ENCODE data around the gene CDCA7.
"Not testable (repeated sequence)": the region's sequence is repeated elsewhere in the genome, so short reads cannot be mapped to it uniquely, and the experiment has no call there.

Gene CDCA7

GRCh38 chr2:173358616-173359015, 3.9 kb downstream of the CDCA7 start:
- DNase-seq (ENCODE audit: low spot score): no peak

- no peak for DNase-seq (ENCODE audit: low spot score)
These were observed 4.6 kb downstream of the CDCA7 start for GRCh38 chr2:173359231-173359630.

- DNase-seq (ENCODE audit: low spot score): no peak
These were observed 15.5 kb downstream of the CDCA7 start for GRCh38 chr2:173370198-173370597.

- no peak for DNase-seq (ENCODE audit: low spot score)
These were observed 16.4 kb downstream of the CDCA7 start for GRCh38 chr2:173371023-173371422.

- DNase-seq (ENCODE audit: low spot score): no peak
These were observed 18.6 kb downstream of the CDCA7 start for GRCh38 chr2:173373290-173373689.

GRCh38 chr2:173374634-173375033, 20.0 kb downstream of the CDCA7 start:
- no peak for DNase-seq (ENCODE audit: low spot score)

GRCh38 chr2:173385534-173385933, 30.9 kb downstream of the CDCA7 start:
- DNase-seq (ENCODE audit: low spot score): not testable (repeated sequence)

- DNase-seq (ENCODE audit: low spot score): no peak
These were observed 31.5 kb downstream of the CDCA7 start for GRCh38 chr2:173386021-173386737.

GRCh38 chr2:173386738-173387065, 32.0 kb downstream of the CDCA7 start:
- DNase-seq (ENCODE audit: low spot score): no peak

GRCh38 chr2:173387079-173387478, 32.4 kb downstream of the CDCA7 start:
- no peak for DNase-seq (ENCODE audit: low spot score)

- no peak for DNase-seq (ENCODE audit: low spot score)
These were observed 33.0 kb downstream of the CDCA7 start for GRCh38 chr2:173387660-173388059.

GRCh38 chr2:173388795-173389194, 34.1 kb downstream of the CDCA7 start:
- DNase-seq (ENCODE audit: low spot score): no peak

GRCh38 chr2:173390036-173390435, 35.4 kb downstream of the CDCA7 start:
- no peak for DNase-seq (ENCODE audit: low spot score)

- no peak for DNase-seq (ENCODE audit: low spot score)
These were observed 38.1 kb downstream of the CDCA7 start for GRCh38 chr2:173392731-173393130.

- DNase-seq (ENCODE audit: low spot score): peak; percentile 16
These were observed 38.5 kb downstream of the CDCA7 start for GRCh38 chr2:173393186-173393585.

- no peak for DNase-seq (ENCODE audit: low spot score)
These were observed 39.0 kb downstream of the CDCA7 start for GRCh38 chr2:173393636-173394035.

- DNase-seq (ENCODE audit: low spot score): no peak
These were observed 39.7 kb downstream of the CDCA7 start for GRCh38 chr2:173394091-173394974.

- no peak for DNase-seq (ENCODE audit: low spot score)
These were observed 41.1 kb downstream of the CDCA7 start for GRCh38 chr2:173395567-173396351.

GRCh38 chr2:173397539-173397938, 42.9 kb downstream of the CDCA7 start:
- DNase-seq (ENCODE audit: low spot score): no peak

- no peak for DNase-seq (ENCODE audit: low spot score)
These were observed 44.6 kb downstream of the CDCA7 start for GRCh38 chr2:173399229-173399628.

GRCh38 chr2:173400760-173401159, 46.1 kb downstream of the CDCA7 start:
- DNase-seq (ENCODE audit: low spot score): no peak

GRCh38 chr2:173401716-173402326, 47.1 kb downstream of the CDCA7 start:
- DNase-seq (ENCODE audit: low spot score): peak; percentile 5

All from pons (tissue), 1 donor.